ENCODE measurements around the gene ZNF394. TPM values are rescaled to one million over a fixed set of nuclear protein-coding genes. Genes with fewer than 3 reads are reported as not detected.

The ZNF394 gene
- polyA plus RNA-seq, 1 donor (not counting 4 experiments of a cell fraction or from before 2014, with no cell fraction given) = 10.1 TPM

DNA sequence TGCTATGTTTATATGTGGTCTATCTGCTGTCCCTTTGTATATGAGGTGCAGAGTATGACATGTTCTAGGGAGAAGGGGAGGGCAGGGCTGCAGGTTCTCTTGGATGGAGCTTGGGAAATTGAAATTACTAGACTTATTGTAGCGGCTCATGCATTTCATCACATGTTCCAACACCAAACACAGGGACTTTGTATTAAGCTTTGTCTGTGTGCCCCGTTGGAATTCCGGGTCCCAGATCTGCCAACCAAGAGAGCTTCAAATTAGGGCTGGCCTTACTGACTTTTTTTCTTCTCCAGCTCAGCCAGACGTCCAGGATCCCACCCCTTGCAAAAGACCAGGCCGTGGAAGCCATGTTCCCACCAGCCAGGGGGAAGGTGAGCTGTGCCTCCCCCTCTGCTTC, 24.0 kb downstream of the ZNF394 start:
- Histone ChIP-seq H3K4me1 (ENCODE audit: control insufficient read depth, extremely low read depth, insufficient read depth, low read length) (peaks cover 6% of the 10 kb centered on the region), H3K27ac (ENCODE audit: control insufficient read depth, insufficient read depth, low read length) (no peak overlapping the region), H3K9me1 (ENCODE audit: control insufficient read depth, extremely low read depth, insufficient read depth, low read length) (no peaks in the 10 kb centered on the region), H4K20me1 (ENCODE audit: control insufficient read depth, extremely low read depth, insufficient read depth, low read length) (no peaks in the 10 kb centered on the region), H3K79me2 (ENCODE audit: control insufficient read depth, insufficient read depth, low read length) (peaks cover 57% of the 10 kb centered on the region), H3K4me3 (ENCODE audit: control insufficient read depth in 2 of 3, extremely low read depth in 1 of 3, insufficient read depth in 2 of 3, low read depth in 1 of 3, low read length in 3 of 3) (no peak overlapping the region), H3K27me3 (ENCODE audit: control insufficient read depth, extremely low read depth, insufficient read depth, low read length) (no peaks in the 10 kb centered on the region), H3K36me3 (ENCODE audit: control insufficient read depth in 2 of 2, extremely low read depth in 1 of 2, insufficient read depth in 2 of 2, low read length in 2 of 2) (peaks cover 8 to 13% of the 10 kb centered on the region in 2 experiments), H2AFZ (ENCODE audit: control insufficient read depth, low read length) (no peak overlapping the region), H3K9ac (ENCODE audit: control insufficient read depth, extremely low read depth, insufficient read depth, low read length) (no peak overlapping the region), H3K4me2 (ENCODE audit: control insufficient read depth, extremely low read depth, insufficient read depth, low read depth, low read length) (no peak overlapping the region), H3K9me3 (ENCODE audit: control insufficient read depth, low read depth, low read length) (no peaks in the 10 kb centered on the region)
- DNase-seq (ENCODE audit: low read depth, low spot score) (no peak), FAIRE-seq (no peak)
- dilution Hi-C loops (cut with MboI; ENCODE audit: extremely low pct_ligation_motif_present, low sequenced_read_pairs) = no loop called here
- TF ChIP-seq, protein P1, sequence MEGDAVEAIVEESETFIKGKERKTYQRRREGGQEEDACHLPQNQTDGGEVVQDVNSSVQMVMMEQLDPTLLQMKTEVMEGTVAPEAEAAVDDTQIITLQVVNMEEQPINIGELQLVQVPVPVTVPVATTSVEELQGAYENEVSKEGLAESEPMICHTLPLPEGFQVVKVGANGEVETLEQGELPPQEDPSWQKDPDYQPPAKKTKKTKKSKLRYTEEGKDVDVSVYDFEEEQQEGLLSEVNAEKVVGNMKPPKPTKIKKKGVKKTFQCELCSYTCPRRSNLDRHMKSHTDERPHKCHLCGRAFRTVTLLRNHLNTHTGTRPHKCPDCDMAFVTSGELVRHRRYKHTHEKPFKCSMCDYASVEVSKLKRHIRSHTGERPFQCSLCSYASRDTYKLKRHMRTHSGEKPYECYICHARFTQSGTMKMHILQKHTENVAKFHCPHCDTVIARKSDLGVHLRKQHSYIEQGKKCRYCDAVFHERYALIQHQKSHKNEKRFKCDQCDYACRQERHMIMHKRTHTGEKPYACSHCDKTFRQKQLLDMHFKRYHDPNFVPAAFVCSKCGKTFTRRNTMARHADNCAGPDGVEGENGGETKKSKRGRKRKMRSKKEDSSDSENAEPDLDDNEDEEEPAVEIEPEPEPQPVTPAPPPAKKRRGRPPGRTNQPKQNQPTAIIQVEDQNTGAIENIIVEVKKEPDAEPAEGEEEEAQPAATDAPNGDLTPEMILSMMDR (optimal IDR thresholded peaks at IDR 0.05 in 1 of 3, IDR thresholded peaks at IDR 0.05 in 1 of 3, conservative IDR thresholded peaks at IDR 0.05 in 1 of 3; ENCODE audit: extremely low read depth in 1 of 3, insufficient read depth in 2 of 3, low read length in 3 of 3) = no peak
- no peak for TF ChIP-seq EZH2 (IDR thresholded peaks at IDR 0.05; ENCODE audit: low read length)

DNA sequence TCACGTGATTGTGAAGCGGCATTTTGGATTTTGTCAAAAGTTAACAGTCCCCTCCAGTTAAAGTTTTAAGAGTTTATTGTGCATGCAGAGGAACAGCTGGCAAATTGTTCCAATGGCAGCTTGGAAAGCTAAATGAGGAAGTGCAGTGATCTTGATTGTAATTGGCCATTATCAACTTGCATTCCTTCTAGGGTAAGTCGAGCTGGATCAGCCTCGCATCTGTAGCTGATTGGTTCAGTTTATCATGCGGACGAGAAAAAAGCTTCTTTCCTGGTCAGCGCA, 26.8 kb downstream of the ZNF394 start:
- Histone ChIP-seq H4K20me1 (ENCODE audit: control insufficient read depth, extremely low read depth, insufficient read depth, low read length) (no peaks in the 10 kb centered on the region), H3K9ac (ENCODE audit: control insufficient read depth, extremely low read depth, insufficient read depth, low read length) (peak overlapping the region; percentile 91), H3K27me3 (ENCODE audit: control insufficient read depth, extremely low read depth, insufficient read depth, low read length) (no peaks in the 10 kb centered on the region), H3K4me1 (ENCODE audit: control insufficient read depth, extremely low read depth, insufficient read depth, low read length) (peaks cover 6% of the 10 kb centered on the region), H3K9me3 (ENCODE audit: control insufficient read depth, low read depth, low read length) (no peaks in the 10 kb centered on the region), H3K27ac (ENCODE audit: control insufficient read depth, insufficient read depth, low read length) (peak overlapping the region; percentile 84), H3K4me3 (ENCODE audit: control insufficient read depth in 2 of 3, extremely low read depth in 1 of 3, insufficient read depth in 2 of 3, low read depth in 1 of 3, low read length in 3 of 3) (peak overlapping the region; percentile 91 to 100 (median 92)), H2AFZ (ENCODE audit: control insufficient read depth, low read length) (peak overlapping the region; percentile 86), H3K4me2 (ENCODE audit: control insufficient read depth, extremely low read depth, insufficient read depth, low read depth, low read length) (peak overlapping the region; percentile 94), H3K36me3 (ENCODE audit: control insufficient read depth in 2 of 2, extremely low read depth in 1 of 2, insufficient read depth in 2 of 2, low read length in 2 of 2) (peaks cover 0 to 1% of the 10 kb centered on the region in 2 experiments), H3K9me1 (ENCODE audit: control insufficient read depth, extremely low read depth, insufficient read depth, low read length) (no peaks in the 10 kb centered on the region), H3K79me2 (ENCODE audit: control insufficient read depth, insufficient read depth, low read length) (peaks cover 46% of the 10 kb centered on the region)
- FAIRE-seq (peak; percentile 77), DNase-seq (ENCODE audit: low read depth, low spot score) (no peak)
- TF ChIP-seq, protein P1 (optimal IDR thresholded peaks at IDR 0.05 in 1 of 3, IDR thresholded peaks at IDR 0.05 in 1 of 3, conservative IDR thresholded peaks at IDR 0.05 in 1 of 3; ENCODE audit: extremely low read depth in 1 of 3, insufficient read depth in 2 of 3, low read length in 3 of 3) = no peak
- no peak for TF ChIP-seq EZH2 (IDR thresholded peaks at IDR 0.05; ENCODE audit: low read length)
- dilution Hi-C loops (cut with MboI; ENCODE audit: extremely low pct_ligation_motif_present, low sequenced_read_pairs) = no loop called here
